HUES64 (cell line): Measurements from ENCODE around the gene ZNF771.
"Not testable (repeated sequence)": the region's sequence is repeated elsewhere in the genome, so short reads cannot be mapped to it uniquely, and the experiment has no call there.

Experiments
- H3K27ac ChIP-seq: 2 replicates; pipeline ENCODE4 v1.7.0; 2013; ENCODE audit warnings: low read depth, low read length, inconsistent platforms
- H3K27me3 ChIP-seq: 2 replicates; pipeline ENCODE4 v1.6.1; 2013; ENCODE audit warnings: mild to moderate bottlenecking, low read length; ENCODE audit not compliant: insufficient read depth
- H3K36me3 ChIP-seq: 2 replicates; pipeline ENCODE4 v1.6.1; 2013; ENCODE audit warnings: mild to moderate bottlenecking, low read length; ENCODE audit not compliant: insufficient read depth
- H3K4me1 ChIP-seq: 2 replicates; pipeline ENCODE4 v1.6.1; 2013; ENCODE audit warnings: mild to moderate bottlenecking, low read length, moderate library complexity; ENCODE audit not compliant: insufficient read depth
- H3K4me3 ChIP-seq: 2 replicates; pipeline ENCODE4 v1.5.1; 2013; ENCODE audit warnings: mild to moderate bottlenecking, low read length, moderate library complexity
- H3K9ac ChIP-seq: 2 replicates; pipeline ENCODE4 v1.6.1; 2013; ENCODE audit warnings: mild to moderate bottlenecking, low read depth, low read length
- H3K9me3 ChIP-seq: 2 replicates; pipeline ENCODE4 v1.6.1; 2013; ENCODE audit warnings: low read depth, low read length; ENCODE audit not compliant: insufficient read depth
- WGBS: fragments of 150-250, 120-280 bp; methylation state at CpG from one replicate; pipeline ENCODE4 v1.1.7; 2013; ENCODE audit warnings: missing lambda C conversion rate; 5-methylcytosine and 5-hydroxymethylcytosine counted together

The ZNF771 gene

GRCh38 chr16:30394592-30395154, 12.7 kb upstream of the ZNF771 start:
- Histone ChIP-seq H3K4me3 (peak overlapping the region; percentile 94), H3K4me1 (peaks cover 20% of the 10 kb centered on the region; the same call in 1 of the 2 replicates), H3K27ac (peak overlapping the region; percentile 99), H3K27me3 (no peaks in the 10 kb centered on the region), H3K9me3 (no peaks in the 10 kb centered on the region), H3K9ac (peak overlapping the region; percentile 99), H3K36me3 (peaks cover 29% of the 10 kb centered on the region)
- WGBS = 1% methylated on average over 31 of the region's 31 CpGs

GRCh38 chr16:30395155-30395991, 12.0 kb upstream of the ZNF771 start, which contains the start of gene ZNF48:
Gene ZNF48 (plus strand): TSS chr16:30395420. CDS start chr16:30395795, 375 bp downstream.
- Histone ChIP-seq H3K27ac (peak within 1 kb of the TSS; percentile 99), H3K9me3 (no peaks in the 10 kb centered on the region), H3K36me3 (peaks cover 29% of the 10 kb centered on the region), H3K27me3 (no peaks in the 10 kb centered on the region), H3K4me1 (peaks cover 23% of the 10 kb centered on the region; the same call in 1 of the 2 replicates), H3K4me3 (peak within 1 kb of the TSS; percentile 94), H3K9ac (peak within 1 kb of the TSS; percentile 99)
- under 1% methylated on average over 103 of the region's 103 CpGs for WGBS

DNA sequence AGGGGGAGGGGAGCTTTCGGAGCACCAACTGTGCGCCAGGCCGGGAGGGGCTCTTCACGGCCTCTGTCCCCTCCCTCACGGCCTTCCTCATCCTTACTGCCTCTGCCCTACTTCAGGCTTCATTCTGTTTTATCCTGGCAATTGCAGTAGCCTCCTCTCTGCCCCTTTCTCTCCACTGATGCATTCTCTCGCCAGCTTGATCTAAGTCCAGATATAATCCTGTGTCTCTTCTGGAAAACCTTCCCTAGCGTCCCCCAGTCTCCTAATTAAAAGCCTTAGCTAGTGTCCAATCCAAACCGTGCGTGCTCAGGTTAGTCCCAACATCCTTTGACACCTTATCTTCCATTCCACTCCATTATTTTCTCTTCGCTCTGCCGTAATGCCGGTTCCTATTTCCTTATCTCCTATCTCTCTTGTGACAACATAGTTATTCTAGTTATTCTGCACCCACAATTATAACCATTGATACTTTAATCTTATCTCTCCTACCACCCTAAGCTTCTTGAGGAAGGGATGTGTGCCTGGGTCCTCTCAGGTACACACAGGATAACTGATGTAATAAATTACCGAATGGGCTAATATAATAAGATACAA, 11.3 kb upstream of the ZNF771 start:
- Histone ChIP-seq H3K27ac (peak overlapping the region; percentile 99; the same call in 1 of the 2 replicates), H3K4me1 (peaks cover 23% of the 10 kb centered on the region; the same call in 1 of the 2 replicates), H3K9ac (peak overlapping the region; percentile 99), H3K36me3 (peaks cover 29% of the 10 kb centered on the region), H3K27me3 (no peaks in the 10 kb centered on the region), H3K9me3 (no peaks in the 10 kb centered on the region), H3K4me3 (peak overlapping the region; percentile 94)
- WGBS = 11% methylated on average over 12 of the region's 13 CpGs

DNA sequence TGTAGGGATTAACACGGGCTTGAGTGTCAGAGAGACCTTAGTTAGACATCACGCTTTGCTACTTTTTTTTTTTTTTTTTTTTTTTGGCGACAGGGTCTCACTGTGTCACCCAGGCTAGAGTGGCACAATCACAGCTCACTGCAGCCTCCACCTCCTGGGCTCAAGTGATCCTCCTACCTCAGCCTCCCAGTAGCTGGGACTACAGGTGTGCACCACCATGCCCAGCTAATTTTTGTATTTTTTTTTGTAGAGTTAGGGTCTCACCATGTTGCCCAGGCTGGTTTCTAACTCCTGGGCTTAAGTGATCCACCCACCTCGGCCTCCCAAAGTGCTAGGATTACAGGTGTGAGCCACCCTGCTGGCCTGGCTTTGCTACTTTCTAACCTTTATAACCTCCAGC, 10.8 kb upstream of the ZNF771 start:
- not testable (repeated sequence) for H3K27me3 ChIP-seq, H3K27ac ChIP-seq, H3K9me3 ChIP-seq, H3K9ac ChIP-seq
- H3K4me3 ChIP-seq = peak overlapping the region; percentile 94
- H3K36me3 ChIP-seq = peaks cover 29% of the 10 kb centered on the region
- H3K4me1 ChIP-seq = peaks cover 23% of the 10 kb centered on the region; the same call in 1 of the 2 replicates
- 93% methylated on average over 4 of the region's 4 CpGs for WGBS

GRCh38 chr16:30397056-30397455, 10.3 kb upstream of the ZNF771 start:
- Histone ChIP-seq H3K9me3 (no peaks in the 10 kb centered on the region), H3K27ac (no peak overlapping the region; the same call in 1 of the 2 replicates), H3K4me3 (peak overlapping the region; percentile 94; the same call in 1 of the 2 replicates), H3K36me3 (peaks cover 29% of the 10 kb centered on the region), H3K4me1 (peaks cover 23% of the 10 kb centered on the region; the same call in 1 of the 2 replicates), H3K9ac (no peak overlapping the region), H3K27me3 (no peaks in the 10 kb centered on the region)
- WGBS = 93% methylated on average over 4 of the region's 4 CpGs

DNA sequence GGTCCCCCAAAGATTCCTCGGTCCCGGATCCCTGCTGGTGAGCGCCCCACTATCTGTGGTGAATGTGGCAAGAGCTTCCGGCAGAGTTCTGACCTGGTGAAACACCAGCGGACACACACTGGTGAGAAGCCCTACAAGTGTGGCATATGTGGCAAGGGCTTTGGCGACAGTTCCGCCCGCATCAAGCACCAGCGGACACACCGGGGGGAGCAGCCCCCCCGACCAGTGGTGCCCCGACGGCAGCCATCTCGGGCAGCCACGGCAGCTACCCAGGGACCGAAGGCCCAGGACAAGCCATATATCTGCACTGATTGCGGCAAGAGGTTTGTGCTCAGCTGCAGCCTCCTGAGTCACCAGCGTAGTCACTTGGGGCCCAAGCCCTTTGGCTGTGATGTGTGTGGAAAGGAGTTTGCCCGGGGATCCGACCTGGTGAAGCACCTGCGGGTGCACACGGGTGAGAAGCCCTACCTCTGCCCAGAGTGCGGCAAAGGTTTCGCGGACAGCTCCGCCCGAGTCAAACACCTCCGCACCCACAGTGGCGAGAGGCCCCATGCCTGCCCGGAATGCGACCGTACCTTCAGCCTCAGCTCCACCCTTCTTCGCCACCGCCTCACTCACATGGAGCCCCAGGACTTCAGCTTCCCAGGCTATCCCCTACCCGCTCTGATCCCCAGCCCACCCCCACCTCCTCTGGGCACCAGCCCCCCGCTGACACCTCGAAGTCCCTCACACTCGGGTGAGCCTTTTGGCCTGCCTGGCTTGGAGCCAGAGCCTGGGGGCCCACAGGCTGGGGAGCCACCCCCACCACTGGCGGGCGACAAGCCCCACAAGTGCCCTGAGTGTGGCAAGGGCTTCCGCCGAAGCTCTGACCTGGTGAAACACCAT, 9.4 kb upstream of the ZNF771 start:
- Histone ChIP-seq H3K4me3 (no peak overlapping the region), H3K9me3 (no peaks in the 10 kb centered on the region), H3K27me3 (no peaks in the 10 kb centered on the region), H3K9ac (no peak overlapping the region; the same call in 1 of the 2 replicates), H3K4me1 (peaks cover 23% of the 10 kb centered on the region; the same call in 1 of the 2 replicates), H3K36me3 (peaks cover 29% of the 10 kb centered on the region), H3K27ac (no peak overlapping the region; the same call in 1 of the 2 replicates)
- WGBS = 95% methylated on average over 42 of the region's 42 CpGs

- Histone ChIP-seq H3K4me3 (0 out of 2 replicates have a peak overlapping the region, but pooled peaks have one; percentile 56), H3K9me3 (no peaks in the 10 kb centered on the region)
Measured at GRCh38 chr16:30398661-30399434, 8.6 kb upstream of the ZNF771 start.

GRCh38 chr16:30399435-30400186, 7.8 kb upstream of the ZNF771 start:
- Histone ChIP-seq H3K4me1 (peaks cover 17% of the 10 kb centered on the region; the same call in 1 of the 2 replicates), H3K9me3 (no peaks in the 10 kb centered on the region), H3K27me3 (no peaks in the 10 kb centered on the region), H3K9ac (peak overlapping the region; percentile 91), H3K4me3 (peak overlapping the region; percentile 56), H3K36me3 (peaks cover 29% of the 10 kb centered on the region), H3K27ac (peak overlapping the region; percentile 99)
- 23% methylated on average over 12 of the region's 12 CpGs for WGBS

More at GRCh38 chr16:30398661-30399434, 8.6 kb upstream of the ZNF771 start:
- H3K9ac ChIP-seq = peak overlapping the region; percentile 91; the same call in 1 of the 2 replicates
- peak overlapping the region; percentile 99 for H3K27ac ChIP-seq
- 82% methylated on average over 23 of the region's 23 CpGs for WGBS
- peaks cover 22% of the 10 kb centered on the region; the same call in 1 of the 2 replicates for H3K4me1 ChIP-seq
- H3K27me3 ChIP-seq = no peaks in the 10 kb centered on the region
- H3K36me3 ChIP-seq = peaks cover 29% of the 10 kb centered on the region

DNA sequence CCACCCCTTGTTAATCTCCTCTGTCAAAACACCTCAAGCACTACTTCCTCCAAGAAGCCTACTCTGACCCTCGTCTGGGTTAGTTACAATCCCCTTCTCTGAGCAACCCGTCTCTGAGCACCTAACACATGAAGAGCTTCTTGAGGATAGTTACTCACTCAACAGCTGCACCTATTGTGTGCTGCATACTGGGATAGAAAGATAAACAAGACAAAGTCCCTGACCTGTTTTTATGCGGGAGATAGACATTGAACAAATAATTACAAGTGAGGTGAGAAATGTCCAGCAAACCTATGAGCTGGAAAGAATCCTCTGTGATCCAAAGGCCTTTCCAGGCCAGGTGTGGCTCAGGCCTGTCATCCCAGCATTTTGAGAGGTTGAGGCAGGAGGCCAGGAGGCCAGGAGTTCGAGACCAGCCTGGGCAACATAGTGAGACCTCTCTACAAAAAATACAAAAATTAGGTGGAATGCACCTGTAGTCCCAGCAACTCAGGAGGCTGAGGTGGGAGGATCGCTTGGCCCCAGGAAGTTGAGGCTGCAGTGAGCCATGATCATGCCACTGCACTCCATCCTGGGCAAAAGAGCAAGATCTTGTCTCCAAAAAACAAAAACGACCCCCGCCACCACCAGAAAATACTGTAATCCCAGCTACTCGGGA, 5.5 kb upstream of the ZNF771 start:
- Histone ChIP-seq H3K4me1 (peaks cover 12% of the 10 kb centered on the region; the same call in 1 of the 2 replicates), H3K9me3 (no peaks in the 10 kb centered on the region), H3K27me3 (no peaks in the 10 kb centered on the region), H3K4me3 (no peak overlapping the region), H3K27ac (no peak overlapping the region), H3K36me3 (peaks cover 25% of the 10 kb centered on the region), H3K9ac (no peak overlapping the region)
- WGBS = 89% methylated on average over 8 of the region's 8 CpGs
